ENCODE results near the gene GATAD2A. TPM values are rescaled to one million over a fixed set of nuclear protein-coding genes. Genes with fewer than 3 reads are reported as not detected.

The GATAD2A gene
- total RNA-seq, 1 experiment from 2014 or later = 84.0 TPM

DNA sequence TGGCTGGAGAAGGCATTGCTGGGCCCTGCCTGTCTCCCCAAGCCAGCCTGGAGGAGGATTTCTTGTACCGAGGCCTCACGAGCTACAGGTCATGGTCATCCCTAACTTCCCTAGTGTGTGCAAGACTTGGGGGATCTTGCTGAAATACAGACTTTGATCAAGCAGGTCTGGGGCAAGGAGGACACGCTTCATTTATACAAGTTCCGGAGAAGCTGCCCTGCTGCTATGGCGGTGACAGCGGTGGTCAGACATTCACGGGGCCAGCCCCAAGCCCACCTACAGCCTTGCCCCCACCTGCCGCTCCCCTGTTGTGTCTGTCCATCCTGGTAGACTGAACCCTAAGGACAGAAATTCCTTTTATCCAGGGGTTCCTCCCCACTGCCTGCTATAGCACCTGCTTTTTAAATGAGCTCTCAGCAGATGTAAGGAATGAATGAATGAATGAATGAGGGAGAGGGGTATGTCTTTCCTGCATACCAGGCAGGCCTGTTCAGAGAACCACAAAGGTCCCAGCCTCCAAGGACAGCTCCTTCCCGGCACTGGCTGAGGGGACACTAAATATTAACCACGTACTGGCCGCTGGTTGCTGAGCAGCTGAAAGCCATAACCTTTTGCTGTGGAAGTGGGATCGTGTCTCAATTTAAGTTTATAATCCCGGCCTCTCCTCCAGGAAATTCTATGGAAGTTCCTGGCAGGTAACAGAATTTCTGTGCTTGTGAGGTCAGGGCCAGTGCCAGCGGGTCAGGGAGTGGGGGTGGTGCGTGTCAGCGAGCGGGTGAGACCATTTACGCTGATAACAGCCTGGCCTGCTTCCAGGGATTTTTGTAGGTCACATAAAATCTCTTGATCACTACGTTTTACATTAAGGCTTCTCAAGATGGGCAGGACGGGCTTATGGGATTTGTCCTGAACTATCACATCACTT is 82.7 kb downstream of the GATAD2A start:
- peak; percentile 18 for DNase-seq (ENCODE audit: low spot score)

DNA sequence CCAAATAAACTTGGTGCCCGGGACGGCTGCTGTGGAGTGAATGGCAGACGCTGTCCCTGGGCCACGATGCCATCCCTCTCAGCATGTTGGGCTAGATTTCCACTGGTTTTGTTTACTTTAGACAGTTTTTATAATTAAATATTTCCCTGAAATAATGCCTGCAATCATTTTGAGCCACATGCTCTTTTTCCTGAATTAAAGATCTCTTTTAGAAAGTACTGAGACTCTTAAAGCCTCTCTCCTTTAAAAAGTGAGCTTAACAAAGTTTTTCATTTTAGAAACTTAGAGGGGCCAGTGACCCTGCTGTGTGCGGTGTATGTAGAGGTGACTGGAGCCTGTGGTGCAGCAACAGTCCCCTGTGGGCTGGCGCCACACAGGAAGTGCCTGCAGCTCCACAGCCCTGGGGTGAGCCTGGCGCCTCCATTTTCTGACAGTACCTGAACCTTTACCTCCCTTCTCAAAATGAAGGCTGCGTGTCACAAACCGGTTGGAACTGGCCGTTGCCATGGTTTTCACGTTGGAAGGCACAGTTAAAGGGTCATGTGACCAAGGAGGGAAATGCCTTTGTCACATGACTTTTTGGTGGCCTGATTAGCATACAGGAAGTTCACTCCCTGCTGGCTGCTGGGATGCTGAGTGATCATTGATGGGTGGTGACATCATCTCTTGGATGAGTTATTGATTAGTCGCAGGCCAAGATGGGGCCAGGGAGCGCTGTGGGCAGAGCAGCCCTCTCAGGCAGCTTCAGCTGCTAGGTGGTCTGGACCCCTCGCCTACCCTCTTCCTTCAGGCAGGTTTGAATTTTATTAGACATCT is 83.6 kb downstream of the GATAD2A start:
- peak; percentile 96 for DNase-seq (ENCODE audit: low spot score)

DNA sequence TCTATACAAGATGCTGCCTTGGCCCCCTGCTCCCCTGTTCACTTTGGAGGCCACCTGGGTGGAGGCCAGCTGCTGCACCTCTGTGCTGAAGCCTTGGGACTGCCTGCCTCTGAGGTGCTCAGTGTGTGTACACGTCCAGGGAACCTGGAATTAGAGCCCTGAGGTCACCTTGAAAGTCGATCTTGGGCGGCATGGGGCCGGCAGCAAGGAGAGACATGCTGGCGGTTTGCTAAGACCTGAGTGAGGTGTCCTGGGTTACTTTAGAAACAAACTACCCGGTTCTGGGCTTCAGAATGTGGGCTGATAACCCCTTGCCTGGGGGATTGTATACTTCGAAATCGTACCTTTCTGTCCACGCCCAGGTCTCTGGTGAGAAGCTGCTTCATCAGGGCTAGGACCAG is 84.3 kb downstream of the GATAD2A start:
- no peak for DNase-seq (ENCODE audit: low spot score)

- peak; percentile 84 for DNase-seq (ENCODE audit: low spot score)
Observed at GRCh38 chr19:19490214-19490968, 84.9 kb downstream of the GATAD2A start.

- DNase-seq (ENCODE audit: low spot score) = no peak
Observed at GRCh38 chr19:19491321-19492025, 86.0 kb downstream of the GATAD2A start.

GRCh38 chr19:19492026-19492610 is 86.6 kb downstream of the GATAD2A start:
- no peak for DNase-seq (ENCODE audit: low spot score)

DNA sequence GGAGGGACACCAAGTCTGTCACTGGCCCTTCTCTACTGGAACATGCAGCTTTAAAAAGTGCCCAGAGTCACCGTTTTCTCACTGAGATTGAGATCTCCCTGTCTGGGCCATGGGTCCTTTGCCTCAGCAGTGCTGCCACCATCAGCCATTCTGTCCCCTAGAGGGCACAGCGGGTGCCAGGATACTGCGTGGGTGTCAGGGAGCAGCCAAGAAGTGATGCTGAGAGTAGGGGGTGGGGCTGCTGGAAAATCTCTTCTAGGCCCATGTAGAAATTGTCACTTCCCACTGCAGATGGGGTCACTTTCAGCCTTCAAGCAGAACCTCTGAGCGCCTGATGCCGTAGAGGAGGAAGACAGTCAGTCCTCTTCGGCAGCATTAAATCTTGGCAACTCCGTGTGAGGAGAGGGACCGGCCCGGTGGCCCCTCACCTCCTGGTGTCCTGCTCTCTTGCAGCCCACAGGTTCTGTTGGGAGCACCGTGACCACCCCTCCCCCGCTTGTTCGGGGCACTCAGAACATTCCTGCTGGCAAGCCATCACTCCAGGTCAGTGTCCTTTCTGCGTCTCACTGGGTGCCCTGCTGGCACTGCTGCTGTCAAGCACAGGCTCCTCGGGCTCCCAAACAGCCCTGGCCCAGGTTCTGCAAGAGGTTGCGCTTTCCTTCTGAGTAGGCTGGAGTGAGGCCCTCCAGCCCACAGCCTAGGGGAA is 88.5 kb downstream of the GATAD2A start:
- no peak for DNase-seq (ENCODE audit: low spot score)

DNA sequence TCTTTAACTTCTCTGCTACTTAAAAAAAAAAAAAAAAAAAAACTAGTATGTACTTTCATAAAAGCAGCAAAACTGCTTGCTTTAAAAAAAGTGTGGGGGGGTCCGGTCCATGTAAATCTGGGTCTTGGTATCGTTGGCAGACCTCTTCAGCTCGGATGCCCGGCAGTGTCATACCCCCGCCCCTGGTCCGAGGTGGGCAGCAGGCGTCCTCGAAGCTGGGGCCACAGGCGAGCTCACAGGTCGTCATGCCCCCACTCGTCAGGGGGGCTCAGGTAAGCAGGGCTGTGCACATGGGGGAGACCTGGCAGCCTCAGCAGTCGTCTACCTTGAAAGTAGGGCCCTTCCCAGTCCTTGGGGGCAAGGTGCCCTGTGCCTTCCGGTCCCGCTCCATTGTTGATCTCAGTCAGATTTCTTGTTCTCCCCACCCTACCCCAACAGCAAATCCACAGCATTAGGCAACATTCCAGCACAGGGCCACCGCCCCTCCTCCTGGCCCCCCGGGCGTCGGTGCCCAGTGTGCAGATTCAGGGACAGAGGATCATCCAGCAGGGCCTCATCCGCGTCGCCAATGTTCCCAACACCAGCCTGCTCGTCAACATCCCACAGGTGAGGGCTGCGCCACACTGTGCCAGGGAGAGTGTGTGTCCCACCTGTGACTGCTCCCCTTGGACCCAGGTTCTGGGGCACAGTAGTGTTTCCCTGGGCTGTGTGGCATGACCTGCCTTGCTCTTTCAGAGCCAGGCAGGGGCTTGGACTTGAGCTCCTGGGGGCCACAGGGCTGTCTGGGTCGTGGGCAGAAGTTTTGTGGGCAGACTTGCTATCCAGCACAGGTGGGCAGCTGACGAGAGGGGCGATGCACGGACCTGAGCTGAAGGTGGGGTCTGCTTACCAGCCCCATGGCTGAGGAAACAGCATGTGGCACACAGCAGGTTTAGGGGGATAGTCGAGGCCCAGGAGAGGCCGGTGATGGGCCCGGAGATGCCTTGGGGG is 90.4 kb downstream of the GATAD2A start:
- no peak for DNase-seq (ENCODE audit: low spot score)

DNA sequence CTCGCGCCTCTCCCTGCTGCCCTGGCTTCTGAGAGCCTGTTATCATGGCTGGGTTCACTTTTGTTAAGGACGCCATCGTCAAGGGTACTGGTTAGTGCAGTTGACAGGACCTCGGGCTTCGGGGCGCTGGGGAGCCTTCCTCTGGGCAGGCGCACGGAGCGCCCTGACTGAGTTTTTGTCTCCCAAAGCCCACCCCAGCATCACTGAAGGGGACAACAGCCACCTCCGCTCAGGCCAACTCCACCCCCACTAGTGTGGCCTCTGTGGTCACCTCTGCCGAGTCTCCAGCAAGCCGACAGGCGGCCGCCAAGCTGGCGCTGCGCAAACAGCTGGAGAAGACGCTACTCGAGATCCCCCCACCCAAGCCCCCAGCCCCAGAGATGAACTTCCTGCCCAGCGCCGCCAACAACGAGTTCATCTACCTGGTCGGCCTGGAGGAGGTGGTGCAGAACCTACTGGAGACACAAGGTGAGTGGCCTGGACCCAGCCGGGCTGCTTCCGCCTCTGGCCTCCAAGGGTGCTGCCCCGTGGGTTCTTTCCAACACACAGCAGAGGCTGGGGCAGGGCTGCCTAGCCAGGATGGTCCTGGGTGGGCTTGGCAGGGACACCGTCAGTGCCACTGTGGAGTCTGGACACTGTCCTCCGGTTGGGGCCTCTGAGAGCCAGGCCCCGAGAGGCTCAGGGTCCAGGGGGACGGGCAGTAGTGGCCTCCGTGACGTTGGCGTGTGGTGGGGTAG is 92.9 kb downstream of the GATAD2A start:
- DNase-seq (ENCODE audit: low spot score) = no peak

DNA sequence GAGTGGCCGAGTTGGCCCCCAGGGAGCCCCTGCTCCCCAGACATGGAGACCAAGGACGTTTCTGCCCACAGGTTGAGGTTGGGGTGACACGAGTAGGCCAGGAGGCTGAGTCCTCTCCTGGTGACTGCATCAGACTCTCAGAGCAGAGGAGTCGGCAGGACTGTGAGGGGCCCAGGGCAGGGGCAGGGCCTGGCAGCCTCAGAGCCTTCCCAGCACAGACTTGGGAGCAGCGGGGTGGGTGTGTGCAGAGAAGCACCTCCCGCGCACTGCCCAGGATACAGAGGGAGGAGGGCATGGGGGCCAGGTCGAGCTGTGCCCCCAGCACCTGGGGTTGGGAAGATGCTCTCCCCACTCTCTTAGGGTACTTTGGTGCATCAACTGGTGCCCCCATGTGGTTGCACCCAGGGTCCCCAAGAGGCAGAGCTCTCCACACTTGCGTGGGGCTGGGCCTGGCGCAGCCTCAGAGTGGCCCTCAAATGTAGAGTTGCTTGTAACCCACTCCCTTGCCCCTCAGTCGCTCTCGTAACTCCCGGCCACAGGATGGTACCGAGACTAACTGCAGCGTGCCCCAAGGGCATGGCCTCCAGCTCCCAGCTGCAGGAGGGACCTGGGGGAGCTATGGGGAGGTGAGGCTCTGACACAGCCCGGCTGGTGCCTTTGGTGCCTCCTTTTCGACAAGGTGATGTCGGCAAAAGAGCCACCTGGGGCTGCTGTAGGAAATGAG is 94.0 kb downstream of the GATAD2A start:
- no peak for DNase-seq (ENCODE audit: low spot score)

- DNase-seq (ENCODE audit: low spot score) = no peak
Observed at GRCh38 chr19:19500975-19501644, 95.6 kb downstream of the GATAD2A start.

DNA sequence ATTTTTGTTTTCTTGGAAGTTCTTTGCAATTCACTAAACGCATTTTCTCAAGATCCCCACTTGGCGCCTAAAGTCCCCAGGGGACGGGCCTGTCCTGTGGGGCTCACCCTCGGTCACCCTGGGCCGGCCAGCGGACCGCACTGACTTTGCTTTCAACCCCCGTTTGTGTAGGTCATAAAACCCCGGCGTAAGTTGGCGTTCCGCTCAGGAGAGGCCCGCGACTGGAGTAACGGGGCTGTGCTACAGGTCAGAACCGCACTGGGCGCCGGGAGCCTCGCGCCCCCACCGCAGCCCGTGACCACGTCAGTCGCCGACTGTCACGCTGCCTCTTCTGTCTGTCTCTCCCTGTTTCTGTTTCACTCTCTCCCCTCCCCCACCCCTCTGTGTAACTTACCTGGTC is 96.3 kb downstream of the GATAD2A start:
- DNase-seq (ENCODE audit: low spot score) = no peak

GRCh38 chr19:19502281-19502680 is 96.8 kb downstream of the GATAD2A start:
- DNase-seq (ENCODE audit: low spot score) = no peak

DNA sequence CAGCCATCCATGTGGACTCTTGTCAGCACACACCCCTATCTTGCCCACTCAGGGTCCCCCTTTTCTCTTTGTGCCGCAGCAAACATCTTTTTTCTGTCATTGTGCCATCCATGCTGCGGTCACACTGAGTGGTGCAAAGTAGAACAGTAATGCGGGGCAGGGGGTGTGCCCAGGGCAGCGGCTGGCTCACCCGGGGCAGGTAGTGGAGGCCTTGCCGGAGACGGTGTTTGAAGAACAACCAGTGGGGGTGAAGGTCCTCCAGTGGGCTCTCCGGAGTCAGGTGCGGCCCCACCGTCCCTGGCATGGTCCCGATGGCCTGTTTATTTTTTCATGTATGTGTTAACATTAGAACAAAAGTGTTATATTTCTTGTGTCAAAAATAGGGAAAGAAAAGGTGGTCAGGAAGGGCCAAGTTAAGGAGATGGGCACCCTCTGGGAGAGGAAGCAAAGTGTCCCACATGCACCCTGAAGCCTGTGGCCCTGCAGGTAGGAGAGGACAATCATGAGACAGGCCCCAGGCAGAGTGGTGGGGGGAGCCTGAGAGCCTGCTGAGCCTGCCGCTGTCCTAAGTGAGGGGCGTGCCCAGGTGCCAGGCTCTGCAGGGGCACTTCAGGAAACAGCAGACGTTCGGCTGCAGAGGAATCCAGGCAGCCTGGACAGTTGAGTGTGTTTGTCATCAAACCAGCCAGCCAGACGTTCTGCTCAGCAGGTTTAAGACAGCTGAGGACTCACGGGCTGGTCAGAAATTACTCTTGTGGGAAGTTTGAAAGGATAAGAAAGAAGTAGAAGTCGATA is 97.5 kb downstream of the GATAD2A start:
- DNase-seq (ENCODE audit: low spot score) = no peak

- no peak for DNase-seq (ENCODE audit: low spot score)
Observed at GRCh38 chr19:19504754-19505668, 99.5 kb downstream of the GATAD2A start.
